GM18519 (cell line): ENCODE measurements around the gene TOP3A.

Experiments used
- ATAC-seq: cut with Tn5 transposase; IDR thresholded peaks from one replicate; pipeline ENCODE4 v1.9.1; 2021; ENCODE audit warnings: mild to moderate bottlenecking, moderate library complexity; ENCODE audit not compliant: unreplicated experiment, low FRiP score

Gene TOP3A

GRCh38 chr17:18256351-18256750 lies 58.4 kb downstream of the TOP3A start:
- no peak for ATAC-seq

- no peak for ATAC-seq
Measured at GRCh38 chr17:18254888-18255649, 59.7 kb downstream of the TOP3A start.

GRCh38 chr17:18253947-18254821 lies 60.6 kb downstream of the TOP3A start:
- ATAC-seq, result no peak

GRCh38 chr17:18253187-18253884 lies 61.5 kb downstream of the TOP3A start:
- no peak for ATAC-seq

GRCh38 chr17:18252160-18252559 lies 62.6 kb downstream of the TOP3A start:
- ATAC-seq, result no peak

GRCh38 chr17:18251204-18251603 lies 63.6 kb downstream of the TOP3A start:
- no peak for ATAC-seq

- no peak for ATAC-seq
Measured at GRCh38 chr17:18250708-18251107, 64.1 kb downstream of the TOP3A start.

- no peak for ATAC-seq
Measured at GRCh38 chr17:18250259-18250658, 64.5 kb downstream of the TOP3A start.

GRCh38 chr17:18248811-18249210 lies 66.0 kb downstream of the TOP3A start:
- ATAC-seq, result no peak

- ATAC-seq, result no peak
Measured at GRCh38 chr17:18248300-18248731, 66.5 kb downstream of the TOP3A start.

- no peak for ATAC-seq
Measured at GRCh38 chr17:18247613-18248001, 67.2 kb downstream of the TOP3A start.

GRCh38 chr17:18246880-18247612 lies 67.7 kb downstream of the TOP3A start:
- ATAC-seq, result no peak

GRCh38 chr17:18246109-18246725 lies 68.6 kb downstream of the TOP3A start:
- ATAC-seq, result no peak

GRCh38 chr17:18245038-18245776 lies 69.6 kb downstream of the TOP3A start:
- no peak for ATAC-seq

GRCh38 chr17:18241229-18241871 lies 73.4 kb downstream of the TOP3A start:
- ATAC-seq, result no peak

GRCh38 chr17:18240449-18240848 lies 74.3 kb downstream of the TOP3A start:
- ATAC-seq, result no peak

GRCh38 chr17:18238299-18238698 lies 76.5 kb downstream of the TOP3A start:
- no peak for ATAC-seq

GRCh38 chr17:18237461-18237860 lies 77.3 kb downstream of the TOP3A start:
- no peak for ATAC-seq

GRCh38 chr17:18236494-18236893 lies 78.3 kb downstream of the TOP3A start:
- no peak for ATAC-seq
